Stimulated activated CD8-positive, alpha-beta memory T cell treated with anti-CD3 and anti-CD28 coated beads, Interleukin-2, amount 100 ng/mL, for 1 hour (primary cell): ENCODE data around the gene NBR1.
A peak's percentile ranks its signal among the peaks of the same experiment; 100 is the strongest.
"Not testable (repeated sequence)": the region's sequence is repeated elsewhere in the genome, so short reads cannot be mapped to it uniquely, and the experiment has no call there.

Experiments used
- DNase-seq, 2 donors: peaks; one replicate each; pipeline ENCODE4 v3.0.0-alpha.2; 2020; ENCODE audit warnings: low read depth in 2 of 2

Gene NBR1

GRCh38 chr17:43170766-43171585 is at the start of gene NBR1:
Gene NBR1, plus strand, starts transcription at chr17:43171214. Its CDS starts 4,586 bp downstream, at chr17:43175800.
- peak; percentile 85 to 88 for DNase-seq

GRCh38 chr17:43125133-43125966 is 45.7 kb upstream of the NBR1 start, which contains the start of gene BRCA1:
Gene BRCA1, minus strand, starts transcription at chr17:43125364. Its CDS starts 1,268 bp downstream, at chr17:43124096.
- peak; percentile 84 to 88 for DNase-seq

GRCh38 chr17:43125967-43126910 is 44.8 kb upstream of the NBR1 start:
- DNase-seq = no peak

- no peak for DNase-seq
Measured at GRCh38 chr17:43126911-43127290, 44.1 kb upstream of the NBR1 start.

- DNase-seq = not testable (repeated sequence)
Measured at GRCh38 chr17:43127333-43127876, 43.6 kb upstream of the NBR1 start.

- DNase-seq = no peak
Measured at GRCh38 chr17:43129671-43130010, 41.4 kb upstream of the NBR1 start.

GRCh38 chr17:43132117-43132516 is 38.9 kb upstream of the NBR1 start:
- no peak for DNase-seq

GRCh38 chr17:43133439-43133838 is 37.6 kb upstream of the NBR1 start:
- not testable (repeated sequence) for DNase-seq

- no peak for DNase-seq
Measured at GRCh38 chr17:43134774-43135453, 36.1 kb upstream of the NBR1 start.

- DNase-seq = no peak
Measured at GRCh38 chr17:43135454-43135819, 35.6 kb upstream of the NBR1 start.

- DNase-seq = not testable (repeated sequence)
Measured at GRCh38 chr17:43136574-43136973, 34.4 kb upstream of the NBR1 start.

- not testable (repeated sequence) for DNase-seq
Measured at GRCh38 chr17:43138531-43138930, 32.5 kb upstream of the NBR1 start.

GRCh38 chr17:43140396-43141332 is 30.4 kb upstream of the NBR1 start:
- no peak for DNase-seq

GRCh38 chr17:43142153-43142552 is 28.9 kb upstream of the NBR1 start:
- DNase-seq = no peak

GRCh38 chr17:43143201-43143600 is 27.8 kb upstream of the NBR1 start:
- DNase-seq = no peak

- DNase-seq = no peak
Measured at GRCh38 chr17:43146649-43147048, 24.4 kb upstream of the NBR1 start.

GRCh38 chr17:43151880-43152456 is 19.0 kb upstream of the NBR1 start:
- no peak for DNase-seq

GRCh38 chr17:43153197-43153835 is 17.7 kb upstream of the NBR1 start:
- not testable (repeated sequence) for DNase-seq

- no peak for DNase-seq
Measured at GRCh38 chr17:43155666-43156065, 15.3 kb upstream of the NBR1 start.
